Upper lobe of left lung (tissue), 4 donors: Measurements from ENCODE around the gene DACH1.

Source experiments
- EP300 ChIP-seq, 4 donors: sonication (generic); formaldehyde crosslinking; IDR thresholded peaks; one replicate each; pipeline ENCODE4 v1.5.1; 2017; ENCODE audit warnings: antibody characterized with exemption in 4 of 4, control low read depth in 2 of 4
- POLR2A ChIP-seq, 4 donors: fragments of 450-650 bp; IDR thresholded peaks; one replicate each; pipeline ENCODE4 v1.5.1; 2016 to 2017; ENCODE audit warnings: antibody characterized with exemption in 4 of 4, mild to moderate bottlenecking in 2 of 4
- POLR2AphosphoS5 ChIP-seq, 2 donors: sonication (generic); formaldehyde crosslinking; IDR thresholded peaks; one replicate each; pipeline ENCODE4 v1.5.1; 2017; ENCODE audit warnings: antibody characterized with exemption in 2 of 2
- TF ChIP-seq, protein P1 (sequence below), 6 experiments: fragments of 450-650 bp in 4 of 6; fragments of 200-600 bp in 2 of 6; sonication (generic) in 2 of 6; IDR thresholded peaks; one replicate each; pipeline ENCODE4 v1.5.1; 2016 to 2019; ENCODE audit warnings: antibody characterized with exemption in 6 of 6

DNA sequence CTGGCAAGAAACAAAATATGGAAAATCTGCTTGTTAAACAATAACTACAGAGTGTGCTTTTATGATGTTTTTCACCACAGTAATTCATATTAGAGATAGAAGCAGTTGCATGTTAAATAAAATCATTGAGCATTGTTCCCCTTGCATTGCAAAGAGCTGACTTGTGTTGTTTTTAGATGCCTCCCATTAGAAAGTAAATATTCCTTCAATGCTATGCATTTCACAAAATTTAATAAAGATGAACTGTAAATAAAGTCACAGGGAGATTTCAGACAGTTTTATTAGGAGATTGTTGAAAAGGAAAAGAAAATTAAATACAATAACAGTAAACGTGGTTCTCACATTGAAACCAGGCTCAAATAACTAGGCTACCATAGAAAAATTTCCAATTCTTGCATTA lies 429.3 kb downstream of the DACH1 start:
- TF ChIP-seq EP300 (IDR thresholded peaks at IDR 0.05): no peak
- TF ChIP-seq, protein P1, sequence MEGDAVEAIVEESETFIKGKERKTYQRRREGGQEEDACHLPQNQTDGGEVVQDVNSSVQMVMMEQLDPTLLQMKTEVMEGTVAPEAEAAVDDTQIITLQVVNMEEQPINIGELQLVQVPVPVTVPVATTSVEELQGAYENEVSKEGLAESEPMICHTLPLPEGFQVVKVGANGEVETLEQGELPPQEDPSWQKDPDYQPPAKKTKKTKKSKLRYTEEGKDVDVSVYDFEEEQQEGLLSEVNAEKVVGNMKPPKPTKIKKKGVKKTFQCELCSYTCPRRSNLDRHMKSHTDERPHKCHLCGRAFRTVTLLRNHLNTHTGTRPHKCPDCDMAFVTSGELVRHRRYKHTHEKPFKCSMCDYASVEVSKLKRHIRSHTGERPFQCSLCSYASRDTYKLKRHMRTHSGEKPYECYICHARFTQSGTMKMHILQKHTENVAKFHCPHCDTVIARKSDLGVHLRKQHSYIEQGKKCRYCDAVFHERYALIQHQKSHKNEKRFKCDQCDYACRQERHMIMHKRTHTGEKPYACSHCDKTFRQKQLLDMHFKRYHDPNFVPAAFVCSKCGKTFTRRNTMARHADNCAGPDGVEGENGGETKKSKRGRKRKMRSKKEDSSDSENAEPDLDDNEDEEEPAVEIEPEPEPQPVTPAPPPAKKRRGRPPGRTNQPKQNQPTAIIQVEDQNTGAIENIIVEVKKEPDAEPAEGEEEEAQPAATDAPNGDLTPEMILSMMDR (IDR thresholded peaks at IDR 0.05): no peak
- TF ChIP-seq POLR2A (IDR thresholded peaks at IDR 0.05): no peak
- TF ChIP-seq POLR2AphosphoS5 (IDR thresholded peaks at IDR 0.05): no peak
